Memory B cell (primary cell): ENCODE data around the gene CD81.
"Not testable (repeated sequence)": the region's sequence is repeated elsewhere in the genome, so short reads cannot be mapped to it uniquely, and the experiment has no call there.

ENCODE experiments used
- ATAC-seq: fragments of 150-1000 bp; cut with Tn5 transposase; 2 replicates; pipeline ENCODE4 v1.10.0; 2021; ENCODE audit warnings: low read depth, mild to moderate bottlenecking, moderate library complexity
- DNase-seq, 2 donors: peaks; one replicate each; pipeline ENCODE4 v3.0.0; 2022; ENCODE audit warnings: low spot score in 2 of 2
- H3K27ac Mint-ChIP-seq: one replicate; pipeline ENCODE4 v1.8.0; 2022; ENCODE audit warnings: mild to moderate bottlenecking, moderate library complexity, mixed read lengths
- H3K27me3 Mint-ChIP-seq: one replicate; pipeline ENCODE4 v1.8.0; 2022; ENCODE audit warnings: mixed read lengths
- H3K36me3 Mint-ChIP-seq: one replicate; pipeline ENCODE4 v1.8.0; 2022; ENCODE audit warnings: mild to moderate bottlenecking, mixed read lengths
- H3K4me1 Mint-ChIP-seq: one replicate; pipeline ENCODE4 v1.8.0; 2022; ENCODE audit warnings: mixed read lengths
- H3K4me3 Mint-ChIP-seq: one replicate; pipeline ENCODE4 v1.8.0; 2022; ENCODE audit warnings: mild to moderate bottlenecking, moderate library complexity, mixed read lengths
- H3K9me3 Mint-ChIP-seq: one replicate; pipeline ENCODE4 v1.8.0; 2022; ENCODE audit warnings: mixed read lengths

CD81 gene, protein sequence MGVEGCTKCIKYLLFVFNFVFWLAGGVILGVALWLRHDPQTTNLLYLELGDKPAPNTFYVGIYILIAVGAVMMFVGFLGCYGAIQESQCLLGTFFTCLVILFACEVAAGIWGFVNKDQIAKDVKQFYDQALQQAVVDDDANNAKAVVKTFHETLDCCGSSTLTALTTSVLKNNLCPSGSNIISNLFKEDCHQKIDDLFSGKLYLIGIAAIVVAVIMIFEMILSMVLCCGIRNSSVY

DNA sequence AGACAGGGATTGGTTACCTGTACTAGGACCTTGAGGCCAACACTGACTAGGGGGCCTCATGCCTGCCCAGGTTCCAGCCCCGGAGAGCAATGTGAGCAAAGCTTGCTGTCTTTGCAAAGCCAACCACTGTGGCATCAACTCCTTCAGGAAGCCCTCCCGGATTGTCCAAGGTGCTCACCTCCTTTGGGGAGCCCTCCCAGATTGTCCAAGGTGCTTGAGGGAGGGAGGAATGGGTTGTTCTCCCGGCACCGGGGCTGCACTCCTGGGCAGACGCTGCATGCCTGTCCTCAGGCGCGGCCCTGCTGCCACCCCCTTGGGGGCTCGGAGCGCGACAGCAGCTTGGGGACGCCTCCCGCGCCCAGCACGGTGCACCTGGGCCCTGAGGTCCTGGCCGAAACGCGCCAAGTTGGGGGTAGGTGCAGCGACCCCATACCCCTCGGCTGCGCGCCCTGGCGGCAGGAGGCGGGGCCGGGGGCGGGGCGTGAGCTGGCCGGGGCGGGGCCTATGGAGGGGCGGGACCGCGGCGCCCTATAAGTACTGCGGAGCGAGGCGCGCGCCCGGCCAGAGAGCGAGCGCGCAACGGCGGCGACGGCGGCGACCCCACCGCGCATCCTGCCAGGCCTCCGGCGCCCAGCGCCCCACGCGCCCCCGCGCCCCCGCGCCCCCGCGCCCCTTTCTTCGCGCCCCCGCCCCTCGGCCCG lies at the start of gene CD81:
CD81 (plus strand) TSS at position 560 of the 701 bp plus-strand sequence. CDS start 240 bp downstream, outside the sequence.
- no peaks in the 10 kb centered on the region for H3K9me3 Mint-ChIP-seq

DNA sequence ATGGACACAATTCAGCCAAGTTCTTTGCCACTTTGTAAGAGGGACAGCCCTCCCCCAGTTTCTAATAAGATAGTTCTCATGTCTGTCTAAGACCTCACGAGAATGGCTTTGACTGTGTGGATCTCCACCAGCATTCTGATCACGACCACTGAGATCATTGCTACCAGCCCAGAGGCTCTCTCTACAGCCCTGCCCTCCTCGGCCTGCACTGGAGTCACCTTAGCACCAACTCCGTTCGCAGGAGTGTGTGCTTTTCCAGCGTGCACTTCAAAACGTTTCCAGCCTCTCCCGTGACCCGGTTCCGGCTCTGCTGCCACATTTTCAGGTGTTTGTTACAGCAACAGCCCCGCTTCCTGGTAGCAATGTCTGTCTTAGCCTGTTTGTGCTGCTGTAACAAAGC lies 49.1 kb upstream of the CD81 start:
- Mint-ChIP-seq H3K4me1 (no peaks in the 10 kb centered on the region), H3K27ac (no peak overlapping the region), H3K4me3 (no peak overlapping the region), H3K27me3 (peaks cover 7% of the 10 kb centered on the region), H3K36me3 (peaks cover 8% of the 10 kb centered on the region), H3K9me3 (peaks cover 7% of the 10 kb centered on the region)
- ATAC-seq (no peak), DNase-seq (no peak)

More for the DNA sequence above, at the start of gene CD81:
- DNase-seq: peak; percentile 60 to 73
- H3K4me1 Mint-ChIP-seq: peaks cover 26% of the 10 kb centered on the region
- H3K4me3 Mint-ChIP-seq: peak within 1 kb of the TSS; percentile 86
- H3K27me3 Mint-ChIP-seq: no peaks in the 10 kb centered on the region
- H3K27ac Mint-ChIP-seq: peak within 1 kb of the TSS; percentile 86
- peak; percentile 83 for ATAC-seq
- no peaks in the 10 kb centered on the region for H3K36me3 Mint-ChIP-seq

DNA sequence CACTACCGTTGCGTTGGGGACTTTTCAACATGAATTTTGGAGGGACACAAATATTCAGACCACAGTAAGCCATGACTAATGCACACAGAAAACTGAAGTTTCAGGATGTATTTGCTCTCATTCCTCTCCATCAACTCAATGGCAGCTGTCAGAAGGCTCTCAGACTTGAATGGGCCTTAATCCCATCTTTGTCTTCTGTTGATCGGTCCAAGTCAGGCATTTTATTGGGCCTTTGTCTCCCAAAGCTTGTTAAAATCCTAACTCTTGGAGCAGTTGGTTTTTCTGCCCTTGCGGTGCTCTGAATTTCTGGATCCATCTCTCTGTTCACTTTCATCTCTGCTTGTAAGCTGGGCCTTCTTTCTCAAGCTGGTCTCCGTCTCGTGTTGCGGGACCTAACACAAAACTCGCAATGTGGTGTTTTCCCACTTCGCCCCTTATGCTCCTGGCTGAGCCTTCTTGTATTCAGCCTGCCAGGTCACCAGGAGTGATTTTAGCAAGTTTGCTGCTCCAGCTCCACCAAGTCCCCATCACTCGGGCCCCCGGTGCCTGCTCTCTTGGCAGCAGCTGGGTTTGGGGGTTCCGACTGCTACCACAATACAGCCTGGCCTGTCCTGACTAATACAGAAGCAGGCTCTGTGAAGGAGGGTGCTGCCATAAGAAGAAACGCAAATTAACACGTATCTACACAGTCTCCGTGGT lies 48.3 kb upstream of the CD81 start:
- ATAC-seq (no peak), DNase-seq (no peak)
- H3K4me1 Mint-ChIP-seq: no peaks in the 10 kb centered on the region
- peaks cover 7% of the 10 kb centered on the region for H3K9me3 Mint-ChIP-seq
- H3K27me3 Mint-ChIP-seq: peaks cover 7% of the 10 kb centered on the region
- peaks cover 8% of the 10 kb centered on the region for H3K36me3 Mint-ChIP-seq
- no peak overlapping the region for H3K27ac Mint-ChIP-seq
- no peak overlapping the region for H3K4me3 Mint-ChIP-seq

DNA sequence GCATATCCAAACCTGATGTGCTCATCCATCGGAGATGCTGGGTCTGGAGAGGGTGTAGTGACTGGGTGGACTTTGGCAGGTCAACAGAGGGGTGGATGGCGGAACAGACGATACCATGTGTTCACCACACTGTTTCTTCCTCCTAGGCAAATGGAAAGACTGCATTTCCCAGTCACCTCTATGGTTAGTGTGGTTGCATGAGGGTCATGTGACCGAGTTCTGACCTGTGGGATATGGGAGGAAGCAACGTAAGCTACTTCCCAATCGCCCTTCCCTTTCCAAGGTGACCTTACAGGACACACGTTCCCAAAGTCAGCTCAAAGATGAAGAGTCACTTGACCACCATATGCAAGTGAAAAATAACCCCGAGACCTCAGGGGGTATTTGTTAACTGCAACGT lies 47.6 kb upstream of the CD81 start:
- Mint-ChIP-seq H3K36me3 (peaks cover 8% of the 10 kb centered on the region), H3K27me3 (peaks cover 7% of the 10 kb centered on the region), H3K4me3 (no peak overlapping the region), H3K9me3 (peaks cover 7% of the 10 kb centered on the region), H3K27ac (no peak overlapping the region), H3K4me1 (no peaks in the 10 kb centered on the region)
- DNase-seq (no peak), ATAC-seq (no peak)

DNA sequence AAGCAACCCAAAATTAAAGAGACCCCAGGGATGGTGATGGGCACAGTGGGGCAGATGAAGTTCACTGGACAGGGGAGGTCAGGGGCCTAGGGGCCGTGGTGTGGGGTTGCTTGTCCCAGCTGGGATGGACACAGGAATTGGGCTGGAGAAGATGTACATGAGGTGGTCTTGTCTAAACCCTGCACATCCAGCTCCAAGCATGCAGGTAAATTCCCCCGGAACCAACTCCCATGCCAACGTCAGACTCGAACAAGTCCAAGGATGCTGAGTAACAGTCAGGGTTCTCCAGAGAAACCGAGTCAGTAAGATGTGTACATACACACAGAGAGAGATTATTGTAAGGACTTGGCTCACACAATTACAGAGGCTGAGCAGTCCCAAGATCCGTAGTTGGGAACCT lies 46.4 kb upstream of the CD81 start:
- ATAC-seq (no peak), DNase-seq (no peak)
- peaks cover 8% of the 10 kb centered on the region for H3K36me3 Mint-ChIP-seq
- no peak overlapping the region for H3K27ac Mint-ChIP-seq
- no peak overlapping the region for H3K4me3 Mint-ChIP-seq
- peaks cover 8% of the 10 kb centered on the region for H3K27me3 Mint-ChIP-seq
- H3K9me3 Mint-ChIP-seq: peaks cover 7% of the 10 kb centered on the region
- no peaks in the 10 kb centered on the region for H3K4me1 Mint-ChIP-seq

DNA sequence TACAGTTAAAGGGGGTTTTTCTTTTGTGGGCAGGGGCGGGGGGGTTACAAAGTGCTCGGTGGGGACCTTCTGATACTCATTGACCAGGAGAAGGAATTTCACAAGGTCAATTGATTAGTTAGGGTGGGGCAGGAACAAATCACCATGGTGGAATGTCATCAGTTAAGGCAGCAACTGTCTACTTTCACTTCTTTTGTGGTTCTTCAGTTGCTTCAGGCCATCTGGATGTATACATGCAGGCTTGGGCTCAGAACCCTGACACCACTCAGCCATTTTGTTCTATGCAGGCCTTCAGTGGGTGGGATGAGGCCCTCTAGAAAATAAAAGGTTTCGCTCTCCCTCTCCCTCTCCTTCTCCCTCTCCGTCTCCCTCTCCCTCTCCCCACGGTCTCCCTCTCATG lies 45.7 kb upstream of the CD81 start:
- H3K4me3 Mint-ChIP-seq: no peak overlapping the region
- ATAC-seq (no peak), DNase-seq (no peak)
- H3K4me1 Mint-ChIP-seq: no peaks in the 10 kb centered on the region
- H3K27me3 Mint-ChIP-seq: peaks cover 7% of the 10 kb centered on the region
- H3K36me3 Mint-ChIP-seq: peaks cover 8% of the 10 kb centered on the region
- peaks cover 7% of the 10 kb centered on the region for H3K9me3 Mint-ChIP-seq
- H3K27ac Mint-ChIP-seq: no peak overlapping the region

DNA sequence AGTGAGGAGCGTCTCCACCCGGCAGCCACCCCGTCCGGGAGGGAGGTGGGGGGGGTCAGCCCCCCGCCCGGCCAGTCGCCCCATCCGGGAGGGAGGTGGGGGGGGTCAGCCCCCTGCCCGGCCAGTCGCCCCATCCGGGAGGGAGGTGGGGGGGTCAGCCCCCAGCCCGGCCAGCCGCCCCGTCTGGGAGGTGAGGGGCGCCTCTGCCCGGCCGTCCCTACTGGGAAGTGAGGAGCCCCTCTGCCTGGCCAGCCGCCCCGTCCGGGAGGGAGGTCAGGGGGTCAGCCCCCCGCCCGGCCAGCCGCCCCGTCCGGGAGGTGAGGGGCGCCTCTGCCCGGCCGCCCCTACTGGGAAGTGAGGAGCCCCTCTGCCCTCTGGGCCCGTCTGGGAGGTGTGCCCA lies 44.5 kb upstream of the CD81 start:
- H3K27ac Mint-ChIP-seq, DNase-seq, H3K9me3 Mint-ChIP-seq, H3K36me3 Mint-ChIP-seq, H3K4me3 Mint-ChIP-seq, ATAC-seq, H3K4me1 Mint-ChIP-seq: not testable (repeated sequence)
- H3K27me3 Mint-ChIP-seq: peaks cover 10% of the 10 kb centered on the region

DNA sequence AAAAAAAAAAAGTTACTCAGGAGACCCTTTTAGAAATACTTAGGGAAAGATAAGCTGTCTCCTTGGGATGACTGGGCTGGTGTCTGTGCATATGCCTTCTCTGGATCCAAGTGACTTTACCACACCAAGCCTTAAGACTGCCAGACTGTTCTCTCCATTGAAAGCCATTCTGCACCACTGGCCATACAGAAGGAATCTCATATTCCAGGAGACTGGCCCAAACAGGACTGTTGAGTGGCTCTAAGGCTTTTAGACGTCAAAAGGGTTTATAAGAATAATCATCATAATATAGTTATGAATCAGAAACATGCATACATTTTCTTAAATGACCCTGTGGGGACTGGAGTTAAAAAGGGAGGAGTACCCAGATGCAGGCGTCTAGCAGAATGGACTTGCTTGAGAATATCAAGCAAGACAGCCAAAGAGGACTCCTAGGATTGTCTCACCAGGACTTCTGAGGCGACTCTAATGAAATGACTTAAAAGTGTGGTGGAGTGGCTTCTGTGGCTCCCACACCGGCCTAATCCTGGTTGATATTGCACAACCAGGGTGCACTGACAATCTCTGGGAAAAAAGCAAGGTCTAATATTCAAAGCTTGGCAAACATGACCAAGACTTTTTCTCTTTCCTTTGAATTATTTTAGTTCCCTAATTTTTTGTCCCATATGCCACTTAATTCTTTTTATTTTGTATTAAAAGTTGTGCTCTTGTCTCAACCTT lies 43.5 kb upstream of the CD81 start:
- H3K27me3 Mint-ChIP-seq: peaks cover 10% of the 10 kb centered on the region
- H3K36me3 Mint-ChIP-seq, H3K4me3 Mint-ChIP-seq, ATAC-seq, H3K9me3 Mint-ChIP-seq, H3K4me1 Mint-ChIP-seq, H3K27ac Mint-ChIP-seq, DNase-seq: not testable (repeated sequence)

DNA sequence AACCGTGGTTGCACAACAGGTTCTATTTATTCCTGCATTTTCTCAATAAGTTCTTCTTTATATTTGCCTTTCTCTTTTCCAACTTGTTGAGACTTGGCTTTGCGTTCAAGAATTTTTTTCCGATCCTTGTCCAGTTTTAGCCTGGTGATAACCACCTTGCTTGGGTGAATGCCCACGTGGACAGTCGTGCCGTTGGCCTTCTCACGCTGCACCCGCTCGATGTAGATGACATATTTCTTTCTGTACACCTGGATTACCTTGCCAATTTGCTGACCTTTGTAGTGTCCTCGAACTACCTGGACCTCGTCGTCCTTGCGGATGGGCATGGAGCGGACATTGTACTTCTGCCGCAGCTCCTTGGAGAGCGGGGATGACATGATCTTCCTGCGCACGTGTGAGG lies 41.8 kb upstream of the CD81 start:
- ATAC-seq, DNase-seq, H3K4me1 Mint-ChIP-seq, H3K27ac Mint-ChIP-seq, H3K27me3 Mint-ChIP-seq, H3K4me3 Mint-ChIP-seq, H3K36me3 Mint-ChIP-seq, H3K9me3 Mint-ChIP-seq: not testable (repeated sequence)

DNA sequence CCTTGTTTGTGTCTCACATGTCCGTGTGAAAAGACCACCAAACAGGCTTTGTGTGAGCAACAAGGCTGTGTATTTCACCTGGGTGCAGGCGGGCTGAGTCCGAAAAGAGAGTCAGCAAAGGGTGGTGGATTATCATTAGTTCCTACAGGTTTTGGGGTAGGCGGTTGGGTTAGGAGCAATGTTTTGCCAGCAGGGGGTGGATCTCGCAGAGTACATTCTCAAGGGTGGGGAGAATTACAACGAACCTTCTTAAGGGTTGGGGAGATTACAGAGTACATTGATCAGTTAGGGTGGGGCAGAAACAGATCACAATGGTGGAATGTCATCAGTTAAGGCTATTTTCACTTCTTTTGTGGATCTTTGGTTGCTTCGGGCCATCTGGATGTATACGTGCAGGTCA lies 38.4 kb upstream of the CD81 start:
- ATAC-seq (peak; percentile 55), DNase-seq (peak in 1 of 2 donors; percentile 23)
- H3K27ac Mint-ChIP-seq, H3K9me3 Mint-ChIP-seq, H3K27me3 Mint-ChIP-seq, H3K36me3 Mint-ChIP-seq, H3K4me3 Mint-ChIP-seq, H3K4me1 Mint-ChIP-seq: not testable (repeated sequence)

DNA sequence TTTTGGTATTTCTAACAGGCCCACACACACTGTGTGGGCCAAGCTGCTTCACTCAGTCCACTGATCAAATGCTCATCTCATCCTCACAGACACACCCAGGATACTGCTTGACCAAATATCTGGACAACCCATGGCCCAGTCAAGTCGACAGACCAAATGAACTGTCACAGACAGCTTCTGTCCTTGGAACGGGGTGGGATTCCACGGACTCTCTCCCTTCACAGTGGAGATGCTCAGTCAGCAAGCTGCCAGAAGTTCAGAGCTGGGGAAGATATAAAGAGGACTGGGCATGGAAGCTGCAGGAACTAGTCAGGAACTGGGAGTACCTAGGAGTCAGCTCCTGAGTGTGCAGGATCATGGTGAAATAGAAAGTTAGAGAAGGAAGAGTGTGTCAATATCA lies 34.6 kb upstream of the CD81 start:
- Mint-ChIP-seq H3K27ac (no peak overlapping the region), H3K9me3 (peaks cover 1% of the 10 kb centered on the region), H3K4me3 (no peak overlapping the region), H3K27me3 (no peaks in the 10 kb centered on the region), H3K4me1 (peaks cover 6% of the 10 kb centered on the region), H3K36me3 (peaks cover 9% of the 10 kb centered on the region)
- ATAC-seq (no peak), DNase-seq (no peak)

DNA sequence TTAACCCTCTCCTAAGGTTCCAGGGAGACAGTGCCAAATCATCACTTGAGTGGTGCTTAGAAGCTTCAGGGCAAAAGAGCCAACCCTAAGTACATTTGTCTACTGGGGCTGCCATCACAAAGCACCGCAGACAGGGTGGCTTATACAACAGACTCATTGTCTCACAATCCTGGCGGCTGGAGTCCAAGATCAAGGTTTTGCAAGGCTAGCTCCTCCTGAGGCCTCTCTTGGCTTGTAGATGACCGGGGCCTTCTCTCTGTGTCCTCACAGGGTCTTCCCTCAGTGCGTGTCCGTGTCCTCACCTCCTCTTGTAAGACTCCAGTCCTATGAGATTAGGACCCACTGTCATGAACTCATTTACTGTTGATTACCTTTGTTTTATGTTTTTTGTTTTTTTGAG lies 34.1 kb upstream of the CD81 start:
- Mint-ChIP-seq H3K4me3 (no peak overlapping the region), H3K4me1 (peaks cover 6% of the 10 kb centered on the region), H3K36me3 (peaks cover 9% of the 10 kb centered on the region), H3K9me3 (peaks cover 1% of the 10 kb centered on the region), H3K27me3 (no peaks in the 10 kb centered on the region), H3K27ac (no peak overlapping the region)
- ATAC-seq (no peak), DNase-seq (no peak)

DNA sequence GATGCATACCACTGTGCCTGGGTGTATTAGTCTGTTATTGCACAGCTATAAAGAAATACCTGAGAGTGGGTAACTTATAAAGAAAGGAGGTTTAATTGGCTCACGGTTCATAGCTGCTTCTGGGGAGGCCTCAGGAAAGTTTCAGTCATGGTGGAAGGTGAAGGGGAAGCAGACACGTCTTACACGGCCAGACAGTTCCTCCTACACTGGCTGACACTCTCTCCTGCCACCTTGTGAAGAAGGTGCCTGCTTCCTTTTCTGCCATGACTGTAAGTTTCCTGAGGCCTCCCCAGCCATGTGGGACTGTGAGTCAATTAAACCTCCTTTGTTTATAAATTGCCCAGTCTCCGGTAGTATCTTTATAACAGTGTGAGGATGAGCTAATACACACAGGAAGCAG lies 33.6 kb upstream of the CD81 start:
- no peak overlapping the region for H3K27ac Mint-ChIP-seq
- no peak overlapping the region for H3K4me3 Mint-ChIP-seq
- ATAC-seq: no peak
- H3K9me3 Mint-ChIP-seq: peaks cover 5% of the 10 kb centered on the region
- peaks cover 4% of the 10 kb centered on the region for H3K4me1 Mint-ChIP-seq
- no peak for DNase-seq
- H3K27me3 Mint-ChIP-seq: no peaks in the 10 kb centered on the region
- peaks cover 12% of the 10 kb centered on the region for H3K36me3 Mint-ChIP-seq

DNA sequence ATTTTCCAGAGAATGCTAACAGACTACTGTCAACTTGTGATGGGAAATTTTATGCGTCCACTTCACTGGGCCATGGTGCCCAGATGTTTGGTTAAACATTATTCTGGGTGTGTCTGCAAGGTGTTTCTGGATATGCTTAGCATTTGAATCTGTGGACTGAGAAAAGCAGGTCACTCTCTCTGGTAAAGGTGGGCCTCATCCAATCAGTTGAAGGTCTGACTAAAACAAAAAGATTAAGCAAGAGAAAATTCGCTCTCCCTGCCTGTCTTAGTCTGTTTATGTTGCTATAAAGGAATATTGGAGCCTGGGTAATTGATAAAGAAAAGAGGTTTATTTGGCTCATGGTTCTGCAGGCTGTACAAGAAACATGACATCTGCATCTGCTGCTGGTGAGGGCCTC lies 32.1 kb upstream of the CD81 start:
- ATAC-seq (no peak), DNase-seq (no peak)
- Mint-ChIP-seq H3K9me3 (peaks cover 11% of the 10 kb centered on the region), H3K27ac (no peak overlapping the region), H3K27me3 (no peaks in the 10 kb centered on the region), H3K36me3 (peaks cover 18% of the 10 kb centered on the region), H3K4me1 (no peaks in the 10 kb centered on the region), H3K4me3 (no peak overlapping the region)
